Neural cell (in vitro differentiated cells): Measurements from ENCODE around the gene ADAMTS2. TPM values are rescaled to one million over a fixed set of nuclear protein-coding genes. Genes with fewer than 3 reads are reported as not detected.

Source experiments
- H2AFZ ChIP-seq: fragments of 200-600, 300-800 bp; sonication (generic), shearing (Covaris generic); 2 replicates; pipeline ENCODE4 v1.6.0; 2014; ENCODE audit warnings: low read depth, mild to moderate bottlenecking, antibody characterized with exemption, low read length, moderate library complexity
- H3F3A ChIP-seq: fragments of 200-600 bp; shearing (Covaris generic); 2 replicates; pipeline ENCODE4 v1.6.1; 2016; ENCODE audit warnings: mild to moderate bottlenecking, moderate library complexity, mixed read lengths, antibody characterized with exemption, low read length; ENCODE audit not compliant: insufficient read depth, poor library complexity, severe bottlenecking
- H3K27ac ChIP-seq: fragments of 200-600, 300-800 bp; sonication (generic), shearing (Covaris generic); 2 replicates; pipeline ENCODE4 v1.5.1; 2014; ENCODE audit warnings: mild to moderate bottlenecking, low read length, moderate library complexity
- H3K27me3 ChIP-seq: fragments of 300-800, 200-600 bp; sonication (generic), shearing (Covaris generic); 2 replicates; pipeline ENCODE4 v1.6.0; 2014; ENCODE audit warnings: mild to moderate bottlenecking, low read depth, low read length, moderate library complexity; ENCODE audit not compliant: insufficient read depth
- H3K36me3 ChIP-seq: fragments of 300-800, 200-600 bp; sonication (generic), shearing (Covaris generic); 2 replicates; pipeline ENCODE4 v1.5.1; 2014; ENCODE audit warnings: mild to moderate bottlenecking, antibody characterized with exemption, low read length, moderate library complexity; ENCODE audit not compliant: insufficient read depth
- H3K4me2 ChIP-seq: fragments of 300-800, 200-600 bp; sonication (generic), shearing (Covaris generic); 2 replicates; pipeline ENCODE4 v1.6.0; 2014; ENCODE audit warnings: mild to moderate bottlenecking, low read length
- H3K4me3 ChIP-seq: fragments of 300-800, 200-600 bp; sonication (generic), shearing (Covaris generic); 2 replicates; pipeline ENCODE4 v1.5.1; 2014; ENCODE audit warnings: mild to moderate bottlenecking, low read length, moderate library complexity
- H3K79me2 ChIP-seq: fragments of 200-600 bp; shearing (Covaris generic); replicated peaks from 2 replicates; pipeline ENCODE4 v1.6.0; 2014; ENCODE audit warnings: mild to moderate bottlenecking, low read length, moderate library complexity; ENCODE audit not compliant: insufficient read depth
- H3K9ac ChIP-seq: fragments of 300-800, 200-600 bp; sonication (generic), shearing (Covaris generic); 2 replicates; pipeline ENCODE4 v1.6.1; 2016; ENCODE audit warnings: mild to moderate bottlenecking, low read length, mixed read lengths
- H3K9me2 ChIP-seq: fragments of 200-600 bp; shearing (Covaris generic); 2 replicates; pipeline ENCODE4 v1.6.1; 2016; ENCODE audit warnings: mild to moderate bottlenecking, low read length, mixed read lengths; ENCODE audit not compliant: insufficient read depth
- H3K9me3 ChIP-seq: fragments of 200-600, 300-800 bp; sonication (generic), shearing (Covaris generic); 2 replicates; pipeline ENCODE4 v1.6.1; 2016; ENCODE audit warnings: mild to moderate bottlenecking, mixed run types, low read length, moderate library complexity, mixed read lengths
- H4K20me1 ChIP-seq: fragments of 200-600 bp; shearing (Covaris generic); 2 replicates; pipeline ENCODE4 v1.6.1; 2016; ENCODE audit warnings: mild to moderate bottlenecking, mixed run types; ENCODE audit not compliant: insufficient read depth
- EP300 ChIP-seq: fragments of 450-650 bp; conservative IDR thresholded peaks from 2 replicates; pipeline ENCODE4 v1.6.1; 2014; ENCODE audit warnings: antibody characterized with exemption, mild to moderate bottlenecking, moderate library complexity; ENCODE audit not compliant: poor library complexity, severe bottlenecking
- EZH2 ChIP-seq: fragments of 200-600, 300-800 bp; shearing (Covaris generic), sonication (generic); IDR thresholded peaks from 2 replicates; pipeline ENCODE4 v1.6.1; 2014; ENCODE audit warnings: antibody characterized with exemption, low read length, borderline replicate concordance, mild to moderate bottlenecking; ENCODE audit not compliant: insufficient read depth, poor library complexity, severe bottlenecking
- MXI1 ChIP-seq: fragments of 450-650 bp; conservative IDR thresholded peaks from 2 replicates; pipeline ENCODE4 v1.6.1; 2014; ENCODE audit warnings: antibody characterized with exemption, mild to moderate bottlenecking; ENCODE audit not compliant: poor library complexity, severe bottlenecking
- POLR2AphosphoS5 ChIP-seq: IDR thresholded peaks from 2 replicates; pipeline ENCODE4 v1.6.1; 2012
- RAD21 ChIP-seq: fragments of 450-650 bp; conservative IDR thresholded peaks from 2 replicates; pipeline ENCODE4 v1.6.1; 2014; ENCODE audit warnings: antibody characterized with exemption, mild to moderate bottlenecking, moderate library complexity
- SMC3 ChIP-seq: fragments of 450-650 bp; conservative IDR thresholded peaks from 2 replicates; pipeline ENCODE4 v1.6.1; 2014; ENCODE audit warnings: antibody characterized with exemption, mild to moderate bottlenecking, moderate library complexity; ENCODE audit not compliant: poor library complexity
- TAF1 ChIP-seq: IDR thresholded peaks from 2 replicates; pipeline ENCODE4 v1.6.1; 2012; ENCODE audit warnings: low read depth
- polyA plus RNA-seq: library from polyadenylated mRNA; depleted of rRNA; stranded (reverse); fragments of >200 nt; gene quantifications from 2 replicates; pipeline ENCODE4 v1.2.3, GENCODE V29; 2014
- TF ChIP-seq, protein P1 (sequence below): fragments of 450-650 bp; IDR thresholded peaks from 2 replicates; pipeline ENCODE4 v1.5.1; 2014; ENCODE audit warnings: antibody characterized with exemption, mild to moderate bottlenecking, moderate library complexity; ENCODE audit not compliant: poor library complexity, severe bottlenecking
- TF ChIP-seq, protein P2 (sequence below): IDR thresholded peaks from 2 replicates; pipeline ENCODE4 v1.6.1; 2012; ENCODE audit warnings: borderline replicate concordance

The ADAMTS2 gene
- polyA plus RNA-seq, 1 donor from 2014 or later = 0.61 TPM

DNA sequence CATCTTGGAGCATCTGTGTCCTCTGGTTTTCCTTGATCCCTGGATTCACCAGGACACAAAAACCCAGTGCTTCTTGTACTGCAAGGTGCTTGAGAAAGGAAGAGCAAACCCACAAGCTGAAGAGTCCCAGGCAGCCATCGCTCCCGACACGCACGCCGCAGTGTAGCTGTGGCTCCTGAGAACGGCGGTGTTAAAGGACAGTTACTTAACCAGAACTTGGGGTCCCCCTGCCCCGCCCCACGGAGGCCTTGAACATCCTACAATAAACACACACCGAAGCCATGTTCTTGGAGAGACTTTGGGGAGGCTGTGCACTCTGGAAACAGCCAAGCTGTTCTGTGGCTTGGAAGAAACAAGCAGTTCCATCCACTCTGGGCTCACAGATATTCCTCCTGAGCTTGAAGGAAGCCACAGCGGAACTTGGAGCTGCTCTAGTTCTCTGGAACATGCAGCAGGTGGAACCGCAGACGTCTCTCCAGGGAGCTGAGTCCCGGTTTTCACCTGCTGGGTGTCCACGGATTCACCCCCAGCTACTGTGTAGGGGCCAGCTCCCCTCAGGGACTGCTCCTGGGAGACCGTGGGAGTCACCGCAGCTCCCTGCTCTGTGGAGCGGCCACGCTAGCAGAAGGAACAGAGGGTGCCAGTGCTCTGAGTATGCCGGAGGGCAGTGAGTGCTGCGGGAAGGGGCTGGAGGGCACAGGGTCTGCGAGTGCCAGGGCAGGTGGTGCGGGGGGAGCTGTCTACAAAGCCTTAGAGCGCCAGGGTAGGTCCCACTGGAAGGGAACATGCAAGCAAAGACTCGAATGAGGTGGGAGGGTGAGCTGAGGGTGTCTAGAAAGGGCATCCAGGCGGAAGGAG lies 107.3 kb downstream of the ADAMTS2 start:
- no peak overlapping the region for H3K9ac ChIP-seq
- no peaks in the 10 kb centered on the region for H3K9me2 ChIP-seq
- no peaks in the 10 kb centered on the region for H4K20me1 ChIP-seq
- no peaks in the 10 kb centered on the region for H3K79me2 ChIP-seq
- H3F3A ChIP-seq = no peaks in the 10 kb centered on the region
- H3K4me2 ChIP-seq = no peak overlapping the region
- H2AFZ ChIP-seq = no peak overlapping the region
- H3K4me3 ChIP-seq = no peak overlapping the region
- H3K27ac ChIP-seq = no peak overlapping the region
- H3K9me3 ChIP-seq = no peaks in the 10 kb centered on the region
- no peaks in the 10 kb centered on the region for H3K36me3 ChIP-seq
- TF ChIP-seq, protein P1, sequence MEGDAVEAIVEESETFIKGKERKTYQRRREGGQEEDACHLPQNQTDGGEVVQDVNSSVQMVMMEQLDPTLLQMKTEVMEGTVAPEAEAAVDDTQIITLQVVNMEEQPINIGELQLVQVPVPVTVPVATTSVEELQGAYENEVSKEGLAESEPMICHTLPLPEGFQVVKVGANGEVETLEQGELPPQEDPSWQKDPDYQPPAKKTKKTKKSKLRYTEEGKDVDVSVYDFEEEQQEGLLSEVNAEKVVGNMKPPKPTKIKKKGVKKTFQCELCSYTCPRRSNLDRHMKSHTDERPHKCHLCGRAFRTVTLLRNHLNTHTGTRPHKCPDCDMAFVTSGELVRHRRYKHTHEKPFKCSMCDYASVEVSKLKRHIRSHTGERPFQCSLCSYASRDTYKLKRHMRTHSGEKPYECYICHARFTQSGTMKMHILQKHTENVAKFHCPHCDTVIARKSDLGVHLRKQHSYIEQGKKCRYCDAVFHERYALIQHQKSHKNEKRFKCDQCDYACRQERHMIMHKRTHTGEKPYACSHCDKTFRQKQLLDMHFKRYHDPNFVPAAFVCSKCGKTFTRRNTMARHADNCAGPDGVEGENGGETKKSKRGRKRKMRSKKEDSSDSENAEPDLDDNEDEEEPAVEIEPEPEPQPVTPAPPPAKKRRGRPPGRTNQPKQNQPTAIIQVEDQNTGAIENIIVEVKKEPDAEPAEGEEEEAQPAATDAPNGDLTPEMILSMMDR = no peak
- no peaks in the 10 kb centered on the region for H3K27me3 ChIP-seq

DNA sequence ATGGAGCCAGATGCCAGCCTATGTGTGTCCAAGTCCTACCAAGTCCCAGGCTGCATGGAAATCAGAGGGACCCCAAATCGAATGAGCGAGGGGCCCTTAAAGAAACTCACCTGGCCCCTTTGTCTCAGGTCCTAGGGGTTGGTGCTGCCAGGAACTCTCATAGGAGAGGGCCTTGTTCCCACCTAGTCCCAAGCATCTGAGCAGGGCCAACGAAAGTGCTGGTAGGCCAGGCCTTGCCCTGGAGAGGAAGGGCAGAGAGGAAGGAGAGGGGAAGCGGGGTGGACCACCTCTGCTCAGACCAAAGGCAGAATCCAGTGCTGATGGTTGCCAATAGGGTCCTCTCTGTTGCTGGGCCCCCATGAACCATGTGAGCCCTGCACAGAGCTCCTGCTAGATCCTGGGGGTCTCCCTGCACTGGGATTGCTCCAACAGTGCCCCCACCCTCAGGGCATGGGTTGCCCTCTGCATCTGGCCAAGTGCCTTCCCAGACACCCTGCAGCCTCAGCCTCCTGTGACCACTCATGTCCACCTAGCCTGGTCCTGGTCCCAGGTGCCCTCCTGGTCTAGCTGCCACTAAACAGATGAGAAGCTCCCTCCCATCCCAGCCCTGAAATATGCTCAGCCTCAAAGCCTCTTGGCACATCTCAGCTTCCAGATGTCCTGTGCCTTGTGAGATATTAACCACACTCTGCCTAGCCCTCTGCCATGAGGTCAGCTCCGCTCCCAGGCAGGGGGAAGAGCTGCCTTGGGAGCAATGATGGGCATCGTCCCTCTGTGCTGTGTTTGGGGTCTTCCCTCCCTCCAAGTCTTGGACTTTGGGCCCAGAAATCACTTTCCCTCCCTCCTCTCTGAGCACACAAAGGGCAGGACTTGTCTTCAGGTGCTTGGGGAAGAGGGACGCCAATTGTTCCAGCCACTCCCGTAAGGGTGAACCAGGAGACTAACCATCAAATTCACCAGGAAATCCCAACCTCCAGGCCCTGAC lies 109.6 kb downstream of the ADAMTS2 start:
- Histone ChIP-seq H3K27me3 (no peaks in the 10 kb centered on the region), H3K4me3 (no peak overlapping the region), H2AFZ (no peak overlapping the region), H3K27ac (no peak overlapping the region), H3K9me2 (no peaks in the 10 kb centered on the region), H4K20me1 (no peaks in the 10 kb centered on the region), H3K9ac (no peak overlapping the region), H3F3A (no peaks in the 10 kb centered on the region), H3K4me2 (no peak overlapping the region), H3K79me2 (no peaks in the 10 kb centered on the region), H3K9me3 (no peaks in the 10 kb centered on the region), H3K36me3 (no peaks in the 10 kb centered on the region)
- TF ChIP-seq SMC3 (no peak), RAD21 (no peak), TAF1 (no peak), EP300 (no peak), MXI1 (no peak)

DNA sequence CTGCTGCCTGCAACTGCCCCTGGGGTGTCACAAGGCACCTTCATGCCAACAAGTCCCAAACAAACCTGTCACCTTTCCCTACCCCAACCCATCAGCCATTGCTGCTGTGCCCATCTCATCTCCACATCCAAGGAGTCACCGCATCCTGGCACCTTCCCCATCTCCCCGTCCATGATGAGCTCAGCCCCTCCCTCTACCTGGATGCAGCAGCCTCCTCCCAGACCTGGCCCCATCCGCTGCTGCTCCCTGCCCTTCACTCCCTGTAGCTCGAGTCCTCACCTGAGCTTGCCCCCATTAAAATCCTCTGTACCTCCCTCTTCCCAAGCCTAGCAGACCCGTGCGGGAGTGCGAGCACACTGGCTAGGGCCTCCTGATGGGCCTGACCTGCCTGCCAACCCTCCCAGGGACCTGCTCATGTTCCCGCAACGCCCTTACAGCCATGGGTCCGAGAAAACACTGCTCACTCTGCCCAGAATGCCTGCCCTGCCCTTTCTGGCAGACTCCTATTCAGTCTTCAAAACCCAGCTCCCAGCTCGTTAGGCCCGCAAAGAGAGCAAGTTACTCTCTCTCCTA lies 110.6 kb downstream of the ADAMTS2 start:
- Histone ChIP-seq H3K4me2 (no peak overlapping the region), H3F3A (no peaks in the 10 kb centered on the region), H3K27ac (no peak overlapping the region), H3K9me2 (no peaks in the 10 kb centered on the region), H3K9me3 (no peaks in the 10 kb centered on the region), H3K79me2 (no peaks in the 10 kb centered on the region), H3K36me3 (no peaks in the 10 kb centered on the region), H4K20me1 (no peaks in the 10 kb centered on the region), H3K9ac (no peak overlapping the region), H3K27me3 (no peaks in the 10 kb centered on the region), H2AFZ (no peak overlapping the region), H3K4me3 (no peak overlapping the region)
- no peak for TF ChIP-seq EP300
- TF ChIP-seq RAD21 = no peak
- TF ChIP-seq SMC3 = no peak
- TF ChIP-seq, protein P1 = no peak
- TF ChIP-seq, protein P2, sequence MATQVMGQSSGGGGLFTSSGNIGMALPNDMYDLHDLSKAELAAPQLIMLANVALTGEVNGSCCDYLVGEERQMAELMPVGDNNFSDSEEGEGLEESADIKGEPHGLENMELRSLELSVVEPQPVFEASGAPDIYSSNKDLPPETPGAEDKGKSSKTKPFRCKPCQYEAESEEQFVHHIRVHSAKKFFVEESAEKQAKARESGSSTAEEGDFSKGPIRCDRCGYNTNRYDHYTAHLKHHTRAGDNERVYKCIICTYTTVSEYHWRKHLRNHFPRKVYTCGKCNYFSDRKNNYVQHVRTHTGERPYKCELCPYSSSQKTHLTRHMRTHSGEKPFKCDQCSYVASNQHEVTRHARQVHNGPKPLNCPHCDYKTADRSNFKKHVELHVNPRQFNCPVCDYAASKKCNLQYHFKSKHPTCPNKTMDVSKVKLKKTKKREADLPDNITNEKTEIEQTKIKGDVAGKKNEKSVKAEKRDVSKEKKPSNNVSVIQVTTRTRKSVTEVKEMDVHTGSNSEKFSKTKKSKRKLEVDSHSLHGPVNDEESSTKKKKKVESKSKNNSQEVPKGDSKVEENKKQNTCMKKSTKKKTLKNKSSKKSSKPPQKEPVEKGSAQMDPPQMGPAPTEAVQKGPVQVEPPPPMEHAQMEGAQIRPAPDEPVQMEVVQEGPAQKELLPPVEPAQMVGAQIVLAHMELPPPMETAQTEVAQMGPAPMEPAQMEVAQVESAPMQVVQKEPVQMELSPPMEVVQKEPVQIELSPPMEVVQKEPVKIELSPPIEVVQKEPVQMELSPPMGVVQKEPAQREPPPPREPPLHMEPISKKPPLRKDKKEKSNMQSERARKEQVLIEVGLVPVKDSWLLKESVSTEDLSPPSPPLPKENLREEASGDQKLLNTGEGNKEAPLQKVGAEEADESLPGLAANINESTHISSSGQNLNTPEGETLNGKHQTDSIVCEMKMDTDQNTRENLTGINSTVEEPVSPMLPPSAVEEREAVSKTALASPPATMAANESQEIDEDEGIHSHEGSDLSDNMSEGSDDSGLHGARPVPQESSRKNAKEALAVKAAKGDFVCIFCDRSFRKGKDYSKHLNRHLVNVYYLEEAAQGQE = no peak
- no peak for TF ChIP-seq POLR2AphosphoS5
- TF ChIP-seq TAF1 = no peak
- TF ChIP-seq EZH2 = no peak
- TF ChIP-seq MXI1 = no peak
